Measurements from ENCODE around the gene ZNF319. TPM values are rescaled to one million over a fixed set of nuclear protein-coding genes. Genes with fewer than 3 reads are reported as not detected.
A peak's percentile ranks its signal among the peaks of the same experiment; 100 is the strongest.

ZNF319 gene
- total and polyA plus RNA-seq, 7 donors, result 2.0 to 8.8 (median 6.6) TPM

GRCh38 chr16:57962046-57962445 lies 38.4 kb downstream of the ZNF319 start:
- no peaks in the 10 kb centered on the region for H3K4me1 ChIP-seq
- ATAC-seq (no peak), DNase-seq (no peak)
- 59 to 61% (median 60%) methylated on average over 5 of the region's 5 CpGs for WGBS, 3 donors
- H3K36me3 ChIP-seq (ENCODE audit: insufficient read depth in 1 of 2, low read depth in 1 of 2), result no peaks in the 10 kb centered on the region
- H3K4me3 ChIP-seq, result no peak overlapping the region
- no peaks in the 10 kb centered on the region for H3K9me3 ChIP-seq
- no peak for TF ChIP-seq CTCF (IDR thresholded peaks at IDR 0.05)
- H3K27ac ChIP-seq, result no peak overlapping the region
- peaks cover 0 to 1% (median 0%) of the 10 kb centered on the region in 3 donors for H3K27me3 ChIP-seq (ENCODE audit: insufficient read depth in 3 of 3, low read length in 2 of 3)
- intact Hi-C loops (cut with DNase I), result no loop called here

GRCh38 chr16:57961538-57961937 lies 38.9 kb downstream of the ZNF319 start:
- Histone ChIP-seq H3K27ac (no peak overlapping the region), H3K9me3 (no peaks in the 10 kb centered on the region), H3K4me3 (no peak overlapping the region), H3K36me3 (ENCODE audit: insufficient read depth in 1 of 2, low read depth in 1 of 2) (no peaks in the 10 kb centered on the region), H3K4me1 (no peaks in the 10 kb centered on the region), H3K27me3 (ENCODE audit: insufficient read depth in 3 of 3, low read length in 2 of 3) (peaks cover 0 to 1% (median 0%) of the 10 kb centered on the region in 3 donors)
- intact Hi-C loops (cut with DNase I), result no loop called here
- DNase-seq (no peak), ATAC-seq (no peak)
- 53 to 65% (median 58%) methylated on average over 2 of the region's 2 CpGs for WGBS, 3 donors
- no peak for TF ChIP-seq CTCF (IDR thresholded peaks at IDR 0.05)

GRCh38 chr16:57960826-57961472 lies 39.5 kb downstream of the ZNF319 start:
- no peak for TF ChIP-seq CTCF (IDR thresholded peaks at IDR 0.05)
- DNase-seq (no peak), ATAC-seq (no peak)
- Histone ChIP-seq H3K4me3 (no peak overlapping the region), H3K27ac (no peak overlapping the region), H3K36me3 (ENCODE audit: insufficient read depth in 1 of 2, low read depth in 1 of 2) (no peaks in the 10 kb centered on the region), H3K9me3 (no peaks in the 10 kb centered on the region), H3K27me3 (ENCODE audit: insufficient read depth in 3 of 3, low read length in 2 of 3) (peaks cover 0 to 1% (median 0%) of the 10 kb centered on the region in 3 donors), H3K4me1 (no peaks in the 10 kb centered on the region)
- intact Hi-C loops (cut with DNase I), result no loop called here
- 87 to 91% (median 89%) methylated on average over 7 of the region's 7 CpGs for WGBS, 3 donors

GRCh38 chr16:57960310-57960709 lies 40.2 kb downstream of the ZNF319 start:
- intact Hi-C loops (cut with DNase I), result no loop called here
- Histone ChIP-seq H3K27ac (no peak overlapping the region), H3K27me3 (ENCODE audit: insufficient read depth in 3 of 3, low read length in 2 of 3) (peaks cover 0 to 1% (median 0%) of the 10 kb centered on the region in 3 donors), H3K4me3 (no peak overlapping the region), H3K36me3 (ENCODE audit: insufficient read depth in 1 of 2, low read depth in 1 of 2) (no peaks in the 10 kb centered on the region), H3K9me3 (no peaks in the 10 kb centered on the region), H3K4me1 (no peaks in the 10 kb centered on the region)
- peak in 1 of 4 donors; percentile 21 for ATAC-seq
- no peak for TF ChIP-seq CTCF (IDR thresholded peaks at IDR 0.05)
- whole genome bisulfite sequencing, 3 donors, result 80 to 87% (median 81%) methylated on average over 9 to 10 of the region's 10 CpGs
- no peak for DNase-seq

- intact Hi-C loops (cut with DNase I), result no loop called here
- no peaks in the 10 kb centered on the region for H3K36me3 ChIP-seq (ENCODE audit: insufficient read depth in 1 of 2, low read depth in 1 of 2)
- ATAC-seq (no peak), DNase-seq (no peak)
- 81 to 88% (median 82%) methylated on average over 9 to 11 of the region's 11 CpGs for WGBS, 3 donors
- H3K27ac ChIP-seq, result no peak overlapping the region
- no peak overlapping the region for H3K4me3 ChIP-seq
- H3K4me1 ChIP-seq, result no peaks in the 10 kb centered on the region
- H3K9me3 ChIP-seq, result no peaks in the 10 kb centered on the region
- peaks cover 0 to 1% (median 0%) of the 10 kb centered on the region in 3 donors for H3K27me3 ChIP-seq (ENCODE audit: insufficient read depth in 3 of 3, low read length in 2 of 3)
- no peak for TF ChIP-seq CTCF (IDR thresholded peaks at IDR 0.05)
Observed at GRCh38 chr16:57959804-57960203, 40.7 kb downstream of the ZNF319 start.

Measured in psoas muscle (tissue), 8 donors.